Measurements from ENCODE around the gene PDE3B.
"Not testable (repeated sequence)": the region's sequence is repeated elsewhere in the genome, so short reads cannot be mapped to it uniquely, and the experiment has no call there.

- not testable (repeated sequence) for TF ChIP-seq POLR2A (IDR thresholded peaks at IDR 0.05; ENCODE audit: low read depth); CTCF (IDR thresholded peaks at IDR 0.05)
These were observed 40.8 kb downstream of the PDE3B start for GRCh38 chr11:14684234-14684915.
